ENCODE data around the gene OCA2.

- no peak for TF ChIP-seq CTCF (IDR thresholded peaks at IDR 0.05)
- TF ChIP-seq POLR2A (IDR thresholded peaks at IDR 0.05): no peak
Observed at GRCh38 chr15:27935328-27935727, 163.8 kb downstream of the OCA2 start.
